Fibroblast of skin of back (primary cell): ENCODE results near the gene PLGRKT. TPM values are rescaled to one million over a fixed set of nuclear protein-coding genes. Genes with fewer than 3 reads are reported as not detected.
"Not testable (repeated sequence)": the region's sequence is repeated elsewhere in the genome, so short reads cannot be mapped to it uniquely, and the experiment has no call there.

Source experiments
- DNase-seq: peaks from one replicate; pipeline ENCODE4 v3.0.0-alpha.2; 2013
- polyA plus RNA-seq, 2 experiments: library from polyadenylated mRNA; unstranded; fragments of 120-200 nt; gene quantifications; one replicate each; pipeline ENCODE4 v1.2.1, GENCODE V29; 2013; ENCODE audit not compliant: insufficient read length in 2 of 2

Gene PLGRKT
- 28.4 TPM for polyA plus RNA-seq (2013, experiment 1 of 2; ENCODE audit: insufficient read length)
- 24.8 TPM for polyA plus RNA-seq (2013, experiment 2 of 2; ENCODE audit: insufficient read length)

GRCh38 chr9:5437254-5438216 is at the start of gene PLGRKT:
TSS of gene PLGRKT (minus strand) at chr9:5437925. CDS start at chr9:5431977, 5,948 bp downstream.
- DNase-seq: peak; percentile 94

- no peak for DNase-seq
These were observed 49.3 kb upstream of the PLGRKT start for GRCh38 chr9:5486988-5487387.

- no peak for DNase-seq
These were observed 47.8 kb upstream of the PLGRKT start for GRCh38 chr9:5485378-5486085.

- no peak for DNase-seq
These were observed 45.6 kb upstream of the PLGRKT start for GRCh38 chr9:5483306-5483705.

- no peak for DNase-seq
These were observed 44.5 kb upstream of the PLGRKT start for GRCh38 chr9:5482194-5482593.

GRCh38 chr9:5481322-5482040 is 43.8 kb upstream of the PLGRKT start:
- no peak for DNase-seq

GRCh38 chr9:5480919-5481318 is 43.2 kb upstream of the PLGRKT start:
- DNase-seq: no peak

- DNase-seq: no peak
These were observed 42.4 kb upstream of the PLGRKT start for GRCh38 chr9:5479994-5480694.

GRCh38 chr9:5478206-5478605 is 40.5 kb upstream of the PLGRKT start:
- no peak for DNase-seq

GRCh38 chr9:5475611-5476010 is 37.9 kb upstream of the PLGRKT start:
- DNase-seq: not testable (repeated sequence)

GRCh38 chr9:5470816-5471215 is 33.1 kb upstream of the PLGRKT start:
- no peak for DNase-seq

- no peak for DNase-seq
These were observed 32.4 kb upstream of the PLGRKT start for GRCh38 chr9:5470122-5470521.

GRCh38 chr9:5468850-5469249 is 31.1 kb upstream of the PLGRKT start:
- no peak for DNase-seq

- DNase-seq: no peak
These were observed 29.0 kb upstream of the PLGRKT start for GRCh38 chr9:5466766-5467165.

- DNase-seq: no peak
These were observed 28.3 kb upstream of the PLGRKT start for GRCh38 chr9:5466005-5466404.

- DNase-seq: not testable (repeated sequence)
These were observed 27.2 kb upstream of the PLGRKT start for GRCh38 chr9:5464831-5465330.

GRCh38 chr9:5460157-5460556 is 22.4 kb upstream of the PLGRKT start:
- DNase-seq: no peak

- no peak for DNase-seq
These were observed 21.6 kb upstream of the PLGRKT start for GRCh38 chr9:5459289-5459829.

- DNase-seq: peak; percentile 85
These were observed 17.5 kb upstream of the PLGRKT start for GRCh38 chr9:5455181-5455580.

GRCh38 chr9:5453673-5454072 is 15.9 kb upstream of the PLGRKT start:
- DNase-seq: no peak

- no peak for DNase-seq
These were observed 15.3 kb upstream of the PLGRKT start for GRCh38 chr9:5453004-5453403.

- no peak for DNase-seq
These were observed 14.5 kb upstream of the PLGRKT start for GRCh38 chr9:5452286-5452609.
